SK-N-MC (cell line): ENCODE measurements around the gene SLC66A2.

ENCODE experiments used
- DNase-seq: peaks from one replicate; pipeline ENCODE4 v3.0.0-alpha.2; 2011; ENCODE audit warnings: low read depth, low spot score
- H3K27ac ChIP-seq: fragments of 200-600 bp; sonication (generic); 2 replicates; pipeline ENCODE4 v1.5.1; 2016; ENCODE audit warnings: mixed run types
- H3K36me3 ChIP-seq: fragments of 200-600 bp; sonication (generic); 2 replicates; pipeline ENCODE4 v1.6.1; 2017; ENCODE audit warnings: antibody characterized with exemption, low read length, mixed read lengths; ENCODE audit not compliant: insufficient read depth
- H3K4me3 ChIP-seq: fragments of 200-600 bp; sonication (generic); 2 replicates; pipeline ENCODE4 v1.5.1; 2016
- H3K9ac ChIP-seq: fragments of 200-600 bp; sonication (generic); 2 replicates; pipeline ENCODE4 v1.8.0; 2017; ENCODE audit warnings: mixed run types, mixed read lengths; ENCODE audit not compliant: insufficient read length
- H3K9me3 ChIP-seq: fragments of 200-600 bp; sonication (generic); 2 replicates; pipeline ENCODE4 v1.6.1; 2017; ENCODE audit warnings: low read depth, mild to moderate bottlenecking, antibody characterized with exemption, low read length, moderate library complexity, mixed read lengths
- EZH2 ChIP-seq: fragments of 200-600 bp; sonication (generic); IDR thresholded peaks from one replicate; pipeline ENCODE4 v1.6.1; 2017; ENCODE audit warnings: antibody characterized with exemption
- FOXP2 ChIP-seq: optimal IDR thresholded peaks from 2 replicates; pipeline ENCODE3; 2011; ENCODE audit warnings: mild to moderate bottlenecking, moderate library complexity; ENCODE audit not compliant: insufficient read depth; ENCODE audit errors: extremely low read length, control extremely low read depth
- POLR2AphosphoS5 ChIP-seq: IDR thresholded peaks from 2 replicates; pipeline ENCODE4 v1.6.1; 2012; ENCODE audit warnings: mild to moderate bottlenecking, low read depth, low read length, borderline replicate concordance

Gene SLC66A2

DNA sequence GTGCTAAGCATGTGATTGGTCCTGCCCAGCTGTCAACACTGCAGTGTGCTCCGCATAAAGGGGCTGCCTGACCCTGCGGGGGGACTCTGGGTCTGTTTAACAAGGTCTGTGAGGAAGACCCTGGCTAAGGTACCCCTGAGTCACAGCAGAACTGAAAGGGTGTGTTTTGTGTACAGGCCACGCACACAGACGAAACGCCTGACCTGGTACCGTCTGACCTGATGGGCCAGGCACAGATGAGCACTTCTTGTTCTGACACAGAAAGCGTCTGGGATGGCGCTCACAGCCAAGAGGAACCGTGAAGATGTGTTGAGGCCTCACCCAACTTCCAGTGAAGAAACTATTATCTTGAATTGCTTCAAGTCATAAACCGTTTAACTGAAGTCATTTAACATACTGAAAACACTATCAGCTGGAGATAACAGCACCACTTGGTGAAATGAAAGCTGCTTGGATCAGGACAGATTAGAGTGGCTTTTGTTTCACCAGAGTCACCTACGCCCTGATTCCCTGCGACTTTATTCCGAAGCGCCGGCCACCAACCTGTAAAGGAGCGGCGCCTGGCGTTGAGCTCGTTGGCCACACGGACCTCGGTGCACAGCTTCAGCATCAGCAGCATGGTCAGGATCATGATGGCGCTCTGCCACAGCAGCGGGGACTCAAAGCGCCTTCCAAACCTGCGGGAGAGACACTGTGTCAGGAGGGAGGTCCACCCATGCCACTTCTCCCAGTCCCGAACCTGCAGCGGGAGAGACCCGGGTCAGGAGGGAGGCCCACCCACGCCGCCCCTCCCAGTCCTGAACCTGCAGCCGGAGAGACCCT lies 8.5 kb downstream of the SLC66A2 start:
- no peak for TF ChIP-seq EZH2
- no peak for TF ChIP-seq FOXP2
- no peak for TF ChIP-seq POLR2AphosphoS5

DNA sequence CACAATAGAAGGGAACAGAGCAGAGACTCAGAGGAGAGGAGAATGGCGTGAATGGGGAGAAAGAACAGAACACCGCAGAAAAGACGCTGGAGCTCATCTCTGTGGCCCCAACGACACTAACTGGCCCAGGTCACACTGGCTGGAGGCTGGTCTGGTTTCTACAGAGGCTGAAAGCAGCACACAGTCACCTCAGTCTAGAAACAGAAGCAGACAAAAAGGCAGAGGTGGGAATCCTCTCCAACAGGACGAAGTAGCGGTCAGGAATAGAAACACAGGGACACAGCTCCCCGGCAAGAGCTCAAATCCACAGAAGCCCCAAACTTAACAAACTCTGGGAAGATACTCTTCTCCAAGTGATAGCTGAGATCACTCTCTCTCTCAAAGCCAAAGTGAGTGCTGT lies 9.2 kb downstream of the SLC66A2 start:
- Histone ChIP-seq H3K9me3 (no peaks in the 10 kb centered on the region), H3K36me3 (peaks cover 16% of the 10 kb centered on the region; the same call in 1 of the 2 replicates), H3K27ac (no peak overlapping the region), H3K9ac (no peak overlapping the region), H3K4me3 (no peak overlapping the region)
- no peak for DNase-seq
- no peak for TF ChIP-seq EZH2
- no peak for TF ChIP-seq POLR2AphosphoS5
- no peak for TF ChIP-seq FOXP2

More for the DNA sequence above, 8.5 kb downstream of the SLC66A2 start:
- peaks cover 8% of the 10 kb centered on the region; the same call in 1 of the 2 replicates for H3K36me3 ChIP-seq
- H3K9me3 ChIP-seq = no peaks in the 10 kb centered on the region
- no peak overlapping the region for H3K4me3 ChIP-seq
- H3K27ac ChIP-seq = no peak overlapping the region
- H3K9ac ChIP-seq = no peak overlapping the region
- no peak for DNase-seq

DNA sequence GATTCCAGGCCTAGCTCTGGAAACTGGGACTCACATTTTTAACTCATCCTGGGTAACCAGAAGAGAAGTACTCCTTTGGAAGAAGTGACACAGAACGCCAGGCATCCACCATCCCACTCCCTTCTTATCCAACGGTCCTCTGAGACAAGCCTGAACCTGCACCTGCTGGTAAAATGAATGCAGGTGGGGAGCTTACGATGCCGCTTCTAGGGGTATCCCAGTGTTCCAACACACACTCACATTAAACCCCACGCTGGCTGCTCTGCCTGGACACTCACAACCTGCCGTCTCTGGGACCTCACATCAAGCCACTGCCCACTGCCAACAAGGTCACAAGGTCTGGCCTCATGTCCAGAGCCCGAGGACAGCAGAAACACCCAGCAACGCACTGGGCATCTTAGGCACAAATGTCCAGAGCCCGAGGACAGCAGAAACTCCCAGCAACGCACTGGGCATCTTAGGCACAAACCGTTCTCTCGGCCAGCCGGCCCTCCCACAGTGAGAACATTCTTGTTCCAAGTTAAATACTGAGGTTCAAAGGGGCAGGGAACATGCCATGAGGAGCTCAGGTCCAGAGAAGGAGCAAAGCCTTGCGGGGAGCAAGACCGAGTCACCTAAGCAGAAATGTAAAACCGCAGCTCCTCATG lies 9.9 kb downstream of the SLC66A2 start:
- Histone ChIP-seq H3K9me3 (no peaks in the 10 kb centered on the region), H3K9ac (no peak overlapping the region), H3K36me3 (peaks cover 22% of the 10 kb centered on the region; the same call in 1 of the 2 replicates), H3K27ac (no peak overlapping the region), H3K4me3 (no peak overlapping the region)
- TF ChIP-seq POLR2AphosphoS5 (no peak), FOXP2 (no peak), EZH2 (no peak)
- no peak for DNase-seq

DNA sequence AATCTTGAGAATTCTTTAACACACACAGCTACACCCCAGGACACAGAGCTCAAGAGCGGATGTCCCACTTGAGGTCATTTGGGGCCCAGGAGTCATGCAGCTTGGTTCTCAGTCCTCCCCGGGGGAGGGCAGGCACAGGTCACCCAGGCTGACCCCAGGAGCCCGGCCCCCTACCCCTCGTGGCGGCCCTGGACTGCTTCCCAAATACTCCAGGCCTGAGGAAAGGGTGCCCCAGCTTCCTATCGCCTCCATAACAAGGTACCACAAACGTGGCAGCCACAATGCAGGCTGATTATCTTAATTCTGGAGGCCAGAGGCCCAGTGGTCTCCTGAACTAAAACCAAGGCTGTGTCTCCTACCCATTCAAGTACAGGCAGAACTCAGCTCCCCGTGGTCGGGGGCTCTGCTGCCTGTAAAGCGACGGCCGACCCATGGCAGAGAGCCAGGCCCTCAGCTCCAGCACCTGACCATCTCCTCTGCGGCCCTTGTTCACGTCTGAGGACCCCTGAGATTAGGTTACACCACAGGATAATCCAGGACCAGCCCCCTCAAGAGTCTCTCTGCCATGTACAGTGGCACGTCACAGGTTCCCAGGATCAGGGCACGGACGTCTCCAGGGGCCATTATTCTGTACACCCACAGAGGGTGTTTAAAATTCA lies 10.5 kb downstream of the SLC66A2 start:
- H3K27ac ChIP-seq = no peak overlapping the region
- no peaks in the 10 kb centered on the region for H3K9me3 ChIP-seq
- no peak overlapping the region for H3K4me3 ChIP-seq
- TF ChIP-seq POLR2AphosphoS5 (no peak), EZH2 (no peak), FOXP2 (no peak)
- H3K36me3 ChIP-seq = peaks cover 28% of the 10 kb centered on the region; the same call in 1 of the 2 replicates
- H3K9ac ChIP-seq = no peak overlapping the region
- DNase-seq = no peak

DNA sequence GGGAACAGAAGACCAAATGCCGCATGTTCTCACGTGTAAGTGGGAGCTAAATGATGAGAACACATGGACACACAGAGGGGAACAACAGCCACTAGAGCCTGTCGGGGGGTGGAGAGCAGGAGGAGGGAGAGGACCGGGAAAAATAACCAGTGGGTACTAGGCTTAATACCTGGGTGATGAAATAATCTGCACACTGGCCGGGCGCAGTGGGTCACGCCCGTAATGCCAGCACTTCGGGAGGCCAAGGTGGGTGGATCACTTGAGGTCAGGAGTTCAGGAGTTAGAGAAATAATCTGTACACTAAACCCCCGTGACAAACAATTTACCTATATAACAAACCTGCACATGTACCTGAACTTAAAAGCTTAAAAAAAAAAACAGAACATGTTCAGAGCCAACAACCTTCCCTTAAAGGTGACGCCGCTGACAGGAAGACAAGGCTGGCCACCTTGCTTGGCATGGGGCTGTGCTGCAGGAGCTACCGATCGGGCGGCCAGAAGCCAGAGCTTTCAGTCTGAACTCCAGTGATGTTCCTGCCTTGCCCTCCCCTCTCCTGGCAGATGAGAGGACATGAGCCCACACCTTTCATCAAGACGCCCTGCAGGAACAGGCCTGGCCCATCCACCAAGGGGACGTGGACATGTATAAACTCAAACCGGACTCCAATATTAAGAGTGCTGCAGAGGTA lies 11.2 kb downstream of the SLC66A2 start:
- TF ChIP-seq POLR2AphosphoS5 (no peak), EZH2 (no peak), FOXP2 (no peak)
- no peak overlapping the region for H3K4me3 ChIP-seq
- H3K36me3 ChIP-seq = peaks cover 35% of the 10 kb centered on the region

DNA sequence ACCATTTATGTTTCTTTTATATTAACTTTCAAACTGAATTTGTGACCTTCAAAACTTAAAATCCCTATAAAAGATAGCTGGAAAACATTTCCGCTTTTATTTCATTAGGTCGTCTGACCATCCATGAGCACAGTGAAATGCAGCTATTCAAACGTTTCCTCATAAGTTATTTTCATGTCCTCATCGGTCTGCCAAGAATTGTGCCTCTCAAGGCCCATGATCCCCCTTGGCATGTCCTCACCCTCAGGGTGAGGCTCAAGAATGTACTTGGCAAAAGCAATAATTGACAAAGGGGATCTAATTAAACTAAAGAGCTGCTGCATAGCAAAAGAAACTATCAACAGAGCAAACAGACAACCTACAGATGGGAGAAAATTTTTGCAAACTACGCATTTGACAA lies 12.4 kb downstream of the SLC66A2 start:
- TF ChIP-seq POLR2AphosphoS5 = no peak
- no peak for TF ChIP-seq FOXP2
- no peak for TF ChIP-seq EZH2
- H3K36me3 ChIP-seq = peaks cover 37% of the 10 kb centered on the region
- no peak for DNase-seq
- H3K9me3 ChIP-seq = no peaks in the 10 kb centered on the region
- H3K27ac ChIP-seq = no peak overlapping the region
- no peak overlapping the region for H3K9ac ChIP-seq
- no peak overlapping the region for H3K4me3 ChIP-seq

More for the DNA sequence above, 11.2 kb downstream of the SLC66A2 start:
- Histone ChIP-seq H3K9ac (no peak overlapping the region), H3K27ac (no peak overlapping the region), H3K9me3 (no peaks in the 10 kb centered on the region)
- no peak for DNase-seq

DNA sequence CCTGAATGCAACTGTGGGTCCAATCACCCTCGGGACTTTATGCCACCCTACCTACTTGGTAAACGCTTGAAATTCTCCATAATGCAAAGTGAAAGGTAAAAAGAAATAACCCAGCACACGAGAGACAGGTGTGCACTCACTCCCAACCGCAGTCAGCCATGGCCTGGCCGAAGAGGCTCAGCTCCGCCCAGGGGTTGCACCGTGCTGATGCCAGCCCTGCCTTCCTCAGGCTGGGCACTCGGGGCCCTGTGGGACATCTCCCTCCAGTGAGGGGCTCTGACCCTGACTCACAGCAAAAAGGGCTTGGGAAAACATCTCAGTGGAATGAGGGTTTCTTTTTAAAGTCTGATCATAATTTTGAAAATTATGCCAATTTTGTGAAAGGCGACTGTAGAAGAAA lies 13.3 kb downstream of the SLC66A2 start:
- no peak overlapping the region for H3K9ac ChIP-seq
- H3K4me3 ChIP-seq = no peak overlapping the region
- no peak overlapping the region for H3K27ac ChIP-seq
- H3K36me3 ChIP-seq = peaks cover 37% of the 10 kb centered on the region
- no peaks in the 10 kb centered on the region for H3K9me3 ChIP-seq
- DNase-seq = no peak
- no peak for TF ChIP-seq FOXP2
- no peak for TF ChIP-seq POLR2AphosphoS5
- TF ChIP-seq EZH2 = no peak
